HG03159 (cell line): ENCODE results near the gene CCSAP.
"Not testable (repeated sequence)": the region's sequence is repeated elsewhere in the genome, so short reads cannot be mapped to it uniquely, and the experiment has no call there.

Experiments used
- ATAC-seq: cut with Tn5 transposase; IDR thresholded peaks from one replicate; pipeline ENCODE4 v1.9.1; 2021; ENCODE audit warnings: mild to moderate bottlenecking, moderate library complexity; ENCODE audit not compliant: unreplicated experiment

The CCSAP gene

DNA sequence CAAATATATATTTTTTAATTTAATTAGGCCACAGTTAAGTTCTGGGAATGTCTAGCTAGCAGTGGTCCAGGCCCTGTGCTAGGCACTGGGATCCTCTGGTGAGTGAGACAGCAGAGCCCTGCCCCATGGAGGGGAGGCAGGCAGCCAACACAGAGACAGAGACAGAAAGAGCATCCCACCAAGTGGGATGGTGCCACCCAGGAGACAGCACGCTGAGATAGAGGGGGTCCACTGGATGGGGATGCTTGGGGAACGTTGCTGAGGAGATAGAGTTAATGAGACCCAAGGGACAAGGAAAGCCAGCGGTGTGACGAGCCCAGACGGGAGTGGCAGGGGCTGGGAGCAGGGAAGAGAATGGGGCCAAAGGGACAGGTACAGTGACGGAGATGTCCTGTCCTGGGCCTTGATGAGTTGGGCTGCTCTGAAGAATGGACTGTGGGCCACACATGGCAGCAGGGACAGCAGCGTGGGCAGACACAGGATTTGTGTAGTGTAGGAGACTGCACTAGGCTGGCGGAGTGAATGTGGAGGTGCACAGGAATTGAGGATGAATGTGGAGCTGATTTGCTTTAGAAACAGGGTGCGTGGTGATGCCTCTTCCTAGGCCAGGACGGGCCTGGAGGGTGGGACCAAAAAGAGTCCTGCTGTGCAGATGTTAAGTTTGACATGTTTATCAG, 49.2 kb downstream of the CCSAP start:
- ATAC-seq, result no peak

DNA sequence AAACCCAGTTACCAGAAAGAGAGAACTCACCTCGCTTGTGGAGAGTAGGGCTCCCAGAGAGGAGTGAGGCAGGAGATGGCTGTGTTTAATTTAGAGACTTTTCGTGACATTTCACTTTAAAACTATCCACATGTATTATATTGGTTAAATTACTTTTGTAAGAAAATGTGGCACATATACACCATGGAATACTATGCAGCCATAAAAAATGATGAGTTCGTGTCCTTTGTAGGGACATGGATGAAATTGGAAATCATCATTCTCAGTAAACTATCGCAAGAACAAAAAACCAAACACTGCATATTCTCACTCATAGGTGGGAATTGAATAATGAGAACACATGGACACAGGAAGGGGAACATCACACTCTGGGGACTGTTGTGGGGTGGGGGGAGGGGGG, 51.2 kb downstream of the CCSAP start:
- not testable (repeated sequence) for ATAC-seq

DNA sequence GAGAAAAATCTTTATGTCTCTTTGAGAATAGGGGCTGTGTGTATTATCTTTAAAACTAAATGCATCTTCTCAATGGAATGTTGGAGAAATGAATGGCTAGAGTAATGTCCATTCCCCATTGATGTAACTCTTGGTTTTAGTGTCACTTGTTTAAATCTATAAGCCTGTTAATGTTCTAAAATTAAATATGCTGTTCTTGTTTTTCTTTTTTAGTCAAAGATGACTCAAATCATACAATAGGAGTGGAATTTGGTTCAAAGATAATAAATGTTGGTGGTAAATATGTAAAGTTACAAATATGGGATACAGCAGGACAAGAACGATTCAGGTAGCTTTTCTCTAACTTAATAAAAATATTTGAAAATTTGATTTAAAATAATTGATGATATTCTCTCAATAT, 54.3 kb downstream of the CCSAP start:
- ATAC-seq, result no peak

DNA sequence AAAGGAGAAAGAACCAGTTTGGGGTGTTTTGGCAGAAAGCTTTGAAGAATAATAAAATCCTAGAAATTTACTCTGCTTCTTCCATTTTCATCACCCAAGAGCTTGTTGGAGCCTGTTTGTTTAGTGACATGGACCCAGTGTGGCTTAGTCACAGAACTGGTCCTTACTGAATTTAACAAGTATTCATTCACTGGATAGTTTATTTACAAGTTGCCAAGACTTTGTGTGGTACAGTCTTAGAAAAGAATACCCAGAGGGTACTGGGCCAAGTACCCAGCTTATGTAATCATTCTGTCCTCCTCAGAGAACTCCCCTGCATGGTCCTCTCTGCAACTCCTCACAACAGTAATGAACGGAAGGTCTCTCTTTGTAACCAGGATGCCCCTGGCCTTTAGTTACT, 55.6 kb downstream of the CCSAP start:
- ATAC-seq, result no peak

DNA sequence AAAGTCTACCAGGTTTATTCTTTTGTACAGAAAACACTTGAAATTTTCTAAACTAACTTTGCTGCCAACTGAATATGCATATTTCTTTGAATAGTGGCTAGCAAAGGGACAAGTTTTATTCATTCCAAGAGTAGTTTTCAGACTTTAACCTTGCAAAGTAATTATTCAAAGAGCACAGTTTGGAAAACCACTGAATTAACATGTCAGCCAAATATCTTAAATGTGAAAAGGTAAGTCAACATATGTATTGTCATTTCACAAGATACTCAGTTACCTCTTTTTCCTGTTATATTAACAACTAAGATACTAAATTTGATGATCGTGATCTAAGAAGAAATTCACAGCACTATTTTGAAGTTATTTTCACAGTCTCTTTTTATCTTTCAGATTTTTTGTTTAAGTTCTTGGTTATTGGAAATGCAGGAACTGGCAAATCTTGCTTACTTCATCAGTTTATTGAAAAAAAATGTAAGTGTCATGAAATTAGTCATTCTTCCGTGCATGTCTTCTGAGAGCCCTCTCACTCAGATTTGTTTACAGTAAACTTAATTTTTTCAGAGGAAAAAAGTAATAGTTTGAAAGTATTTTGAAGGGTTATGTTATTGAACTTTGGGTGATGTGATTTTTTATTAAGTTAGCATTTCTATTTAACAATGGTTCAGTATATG, 56.6 kb downstream of the CCSAP start:
- no peak for ATAC-seq

DNA sequence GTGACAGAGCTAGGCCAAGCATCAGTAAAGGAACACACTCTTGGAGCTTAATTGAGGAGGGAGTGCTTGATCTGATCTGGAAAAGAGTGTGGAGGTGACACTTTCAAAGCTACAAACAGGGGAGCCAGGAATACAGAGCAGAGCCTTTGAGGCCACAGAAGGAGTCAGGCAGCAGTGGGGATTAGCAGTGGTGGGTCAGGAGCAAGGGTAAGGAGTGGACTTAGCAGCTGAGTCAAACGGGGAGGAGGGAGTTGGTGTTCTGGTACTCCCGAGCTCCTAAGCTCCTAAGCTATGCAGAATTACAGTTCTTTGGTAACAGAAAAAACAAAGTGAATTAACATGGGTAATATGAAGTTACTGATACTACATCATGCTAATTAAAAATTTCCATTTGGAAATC, 57.4 kb downstream of the CCSAP start:
- no peak for ATAC-seq

DNA sequence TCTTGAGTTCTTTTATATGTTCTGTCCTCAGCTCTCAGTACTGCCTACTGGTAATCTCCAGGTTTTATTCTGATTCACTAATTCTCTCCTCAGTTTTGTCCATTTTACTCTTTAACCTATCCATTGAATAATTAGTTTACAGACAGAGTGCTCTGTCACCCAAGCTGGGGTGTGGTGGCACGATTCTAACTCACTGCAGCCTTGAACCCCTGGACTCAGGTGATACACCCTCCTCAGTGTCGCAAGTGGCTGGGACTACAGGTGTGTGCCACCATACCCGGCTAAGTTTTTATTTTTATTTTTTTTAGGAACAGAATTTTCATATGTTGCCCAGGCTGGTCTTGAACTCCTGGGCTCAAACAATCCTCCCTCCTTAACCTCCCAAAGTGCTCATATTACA, 58.0 kb downstream of the CCSAP start:
- no peak for ATAC-seq

DNA sequence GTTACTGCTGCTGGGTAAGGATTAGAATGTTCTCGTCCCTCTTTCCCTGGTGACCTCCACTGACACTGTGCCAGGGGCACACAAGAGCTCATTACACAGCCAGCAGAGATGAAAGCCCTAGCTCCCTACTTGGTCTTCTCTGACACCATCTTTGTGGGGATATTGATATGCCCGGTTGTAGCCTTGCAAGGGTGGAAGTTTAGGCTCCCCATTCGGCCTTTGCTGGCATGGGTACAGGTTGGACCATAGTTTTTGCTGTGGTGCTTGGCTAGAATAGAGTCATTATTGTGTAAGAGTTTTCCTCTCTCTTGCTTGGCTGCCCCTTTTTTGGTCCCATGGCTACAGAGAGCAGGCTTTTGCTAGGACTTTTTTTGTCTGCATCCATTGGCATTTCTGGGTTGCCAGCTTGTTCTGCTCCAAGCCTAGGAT, 59.6 kb downstream of the CCSAP start:
- ATAC-seq, result no peak

DNA sequence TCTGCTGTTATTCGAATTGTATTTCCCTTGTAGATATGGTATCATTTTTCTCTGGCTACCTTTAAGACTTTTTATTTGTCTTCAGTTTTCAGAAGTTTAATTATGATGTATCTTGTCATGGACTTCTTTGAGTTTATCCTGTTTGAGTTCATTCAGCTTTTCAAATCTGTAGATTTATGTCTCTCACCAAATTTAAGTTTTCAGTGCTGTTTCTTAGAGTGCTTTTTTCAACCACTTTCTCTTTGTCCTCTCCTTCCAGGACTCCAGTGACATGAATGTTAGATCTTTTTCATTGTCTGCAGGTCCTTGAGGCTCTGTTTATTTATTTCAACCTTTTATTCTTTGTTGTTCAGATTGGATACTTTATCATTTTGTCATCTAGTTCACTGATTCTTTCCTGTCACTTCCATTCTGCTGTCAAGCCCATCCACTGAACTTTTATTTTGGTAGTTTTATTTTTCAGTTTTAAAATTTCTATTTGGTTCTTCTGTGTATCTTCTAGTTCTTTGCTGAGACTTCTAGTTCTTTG, 60.5 kb downstream of the CCSAP start:
- ATAC-seq, result no peak

DNA sequence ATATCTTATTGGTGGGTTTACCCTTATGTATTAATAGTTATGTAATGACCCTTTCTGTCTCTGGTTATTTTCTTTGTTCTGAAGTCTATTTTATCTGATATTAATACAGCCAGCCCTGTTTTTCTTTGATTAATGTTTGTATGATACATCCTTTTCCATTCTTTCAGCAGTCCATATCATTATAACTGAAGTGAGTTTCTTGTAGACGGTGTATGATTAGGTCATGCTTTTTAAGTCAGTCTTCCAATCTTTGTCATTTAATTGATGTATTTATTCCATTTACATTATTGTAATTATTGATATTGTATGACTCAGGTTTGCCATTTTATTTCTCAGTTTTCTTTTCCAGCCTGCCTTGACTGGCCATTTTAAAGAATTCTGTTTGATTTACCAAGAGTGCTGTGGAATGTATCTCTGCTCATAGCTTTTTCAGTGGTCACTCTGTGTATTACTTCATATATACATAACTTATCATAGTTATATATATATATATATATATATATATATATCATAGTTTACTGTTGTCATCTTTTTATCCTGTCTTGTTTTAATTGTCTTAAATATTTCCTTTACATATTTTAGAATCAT, 61.4 kb downstream of the CCSAP start:
- ATAC-seq, result no peak

DNA sequence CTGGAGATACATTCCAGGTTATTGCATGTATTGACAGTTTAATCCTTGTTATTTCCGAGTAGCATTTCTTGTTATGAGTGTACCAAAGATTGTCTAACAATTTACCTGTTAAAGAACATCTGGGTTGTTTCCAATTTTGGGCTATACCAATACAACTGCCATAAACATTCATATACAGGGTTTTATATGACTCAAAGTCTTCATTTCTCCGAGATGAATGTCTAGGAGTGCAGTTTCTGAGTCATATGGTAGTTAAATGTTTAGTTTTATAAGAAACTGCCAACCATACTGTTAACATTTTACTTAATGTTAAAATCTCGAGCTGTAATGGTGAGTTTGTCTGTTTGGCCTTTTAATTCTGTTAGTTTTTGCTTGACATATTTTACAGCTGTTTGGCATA, 61.9 kb downstream of the CCSAP start:
- no peak for ATAC-seq

DNA sequence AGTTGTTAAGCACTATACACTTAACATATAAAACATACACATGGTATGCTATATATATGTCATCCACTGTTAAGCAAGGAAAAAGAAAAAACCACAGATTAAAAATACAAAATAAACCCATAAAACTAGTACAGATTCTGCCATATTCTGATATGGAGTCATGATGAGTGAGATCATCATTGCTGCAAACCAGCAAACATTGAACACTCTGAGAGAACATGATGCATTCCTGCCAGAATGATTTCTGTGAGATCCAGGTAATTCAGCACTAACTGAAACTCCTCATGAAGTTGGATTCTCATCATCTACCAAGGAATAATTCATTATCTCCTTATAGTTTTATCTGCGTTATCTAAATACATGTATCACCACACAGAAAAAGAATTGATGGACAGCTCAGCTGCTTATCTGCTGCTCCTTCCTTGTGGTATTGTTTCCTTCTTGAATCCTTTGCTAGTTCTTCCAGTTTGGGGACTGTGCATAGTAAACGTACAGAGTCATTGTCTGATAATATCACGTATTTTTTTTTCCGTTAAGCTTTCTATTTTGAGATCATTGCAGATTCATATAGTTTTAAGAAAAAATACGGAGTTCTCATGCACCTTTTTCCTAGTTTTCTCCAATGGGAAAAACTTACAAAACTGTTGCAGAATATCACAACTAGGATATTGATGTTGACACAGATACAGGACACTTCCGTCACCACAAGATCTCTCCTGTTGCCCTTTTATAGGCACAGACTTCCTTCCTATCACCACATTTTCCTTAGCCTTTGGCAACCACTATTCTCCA, 62.6 kb downstream of the CCSAP start:
- no peak for ATAC-seq

DNA sequence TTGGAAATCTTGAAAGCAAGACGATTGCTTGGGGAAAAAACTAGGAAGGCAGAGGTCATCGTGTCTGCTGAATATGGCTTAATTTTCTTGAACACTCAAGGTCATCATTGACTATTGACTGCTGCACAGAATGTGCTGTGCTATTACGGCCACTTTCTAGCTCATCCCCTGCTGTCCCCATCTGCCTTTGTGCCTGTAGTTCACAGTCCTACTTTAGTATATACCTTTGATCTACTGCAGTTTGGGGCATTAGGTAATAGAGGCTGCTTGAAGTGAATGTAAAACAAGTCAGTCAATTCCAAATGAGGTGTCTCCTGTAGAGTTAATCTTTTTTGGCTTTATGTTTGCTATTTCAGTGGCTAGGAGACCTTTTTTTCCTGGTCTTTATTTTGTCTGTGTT, 63.6 kb downstream of the CCSAP start:
- ATAC-seq, result no peak

DNA sequence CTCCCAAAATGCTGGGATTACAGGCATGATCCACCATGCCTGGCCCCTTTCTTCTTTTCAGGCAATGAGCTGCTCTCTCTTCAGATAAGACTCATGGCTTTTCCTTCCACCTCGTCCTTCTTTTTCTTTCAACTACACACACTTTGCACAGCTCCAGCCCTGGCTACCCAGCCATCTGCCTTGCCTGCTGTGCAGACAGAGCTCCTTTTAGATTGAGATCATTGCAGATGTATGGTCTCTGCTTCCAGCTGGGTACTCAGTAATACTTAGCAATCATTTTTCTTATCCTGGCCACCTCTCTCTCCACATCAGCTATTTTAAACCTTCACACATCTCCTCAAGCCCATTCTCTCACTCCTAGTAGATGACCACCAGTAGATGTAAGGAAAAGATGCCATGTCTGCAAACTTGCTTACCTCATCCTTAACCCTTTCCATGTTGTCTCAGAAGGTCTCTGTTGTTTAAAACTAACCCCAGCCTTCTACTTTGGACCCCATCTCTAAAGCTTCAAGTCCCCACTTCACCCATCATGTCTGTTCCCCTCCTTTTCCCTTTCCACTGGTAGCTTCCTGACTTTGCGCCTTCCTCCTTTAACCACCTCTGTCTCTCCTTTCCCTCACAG, 64.6 kb downstream of the CCSAP start:
- ATAC-seq, result no peak

DNA sequence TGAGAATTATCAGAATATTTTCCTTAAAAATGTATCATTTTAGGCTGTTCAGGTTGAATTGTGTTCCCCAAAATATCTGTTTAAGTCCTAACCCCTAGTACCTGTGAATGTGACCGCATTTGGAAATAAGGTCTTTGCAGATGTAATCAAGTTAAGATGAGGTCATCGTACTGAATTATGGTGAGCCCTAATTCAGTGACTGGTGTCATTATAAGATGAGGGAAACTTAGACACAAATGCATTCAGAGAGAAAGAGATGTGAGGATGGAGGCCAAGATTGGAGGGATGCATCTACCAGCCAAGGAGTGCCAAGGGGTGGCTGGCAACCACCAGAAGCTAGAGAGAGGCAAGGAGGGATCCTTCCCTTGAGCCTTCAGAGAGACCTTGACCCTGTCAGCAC, 67.8 kb downstream of the CCSAP start:
- ATAC-seq, result no peak

DNA sequence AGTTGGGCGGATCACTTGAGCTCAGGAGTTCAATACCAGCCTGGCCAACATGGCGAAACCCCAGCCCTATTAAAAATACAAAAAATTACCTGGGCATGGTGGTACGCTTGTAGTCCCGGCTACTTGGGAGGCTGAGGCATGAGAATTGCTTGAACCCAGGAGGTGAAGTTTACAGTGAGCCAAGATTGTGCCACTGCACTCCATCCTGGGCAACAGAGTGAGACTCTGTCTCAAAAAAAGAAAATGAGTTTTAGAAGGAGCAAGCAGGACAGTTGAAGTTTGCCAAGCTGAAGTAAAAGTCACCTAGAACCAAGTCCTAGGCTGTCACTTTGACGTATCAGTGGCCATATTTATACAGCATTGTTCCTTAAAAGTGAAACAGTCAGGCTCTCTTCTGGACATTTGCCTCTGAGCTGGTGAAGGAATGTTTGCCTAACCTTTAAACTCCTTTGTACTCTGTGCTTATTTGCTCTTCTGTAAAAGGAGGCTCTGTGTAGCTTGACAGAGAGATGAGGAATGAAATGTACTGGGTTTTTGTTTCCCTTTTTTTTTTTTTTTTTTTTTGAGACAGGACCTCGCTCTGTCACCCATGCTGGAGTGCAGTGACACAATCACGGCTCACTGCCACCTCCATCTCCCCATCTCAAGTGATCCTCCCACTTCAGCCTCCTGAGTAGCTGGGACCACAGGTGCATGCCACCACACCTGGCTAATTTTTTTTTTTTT, 69.2 kb downstream of the CCSAP start:
- ATAC-seq, result no peak

DNA sequence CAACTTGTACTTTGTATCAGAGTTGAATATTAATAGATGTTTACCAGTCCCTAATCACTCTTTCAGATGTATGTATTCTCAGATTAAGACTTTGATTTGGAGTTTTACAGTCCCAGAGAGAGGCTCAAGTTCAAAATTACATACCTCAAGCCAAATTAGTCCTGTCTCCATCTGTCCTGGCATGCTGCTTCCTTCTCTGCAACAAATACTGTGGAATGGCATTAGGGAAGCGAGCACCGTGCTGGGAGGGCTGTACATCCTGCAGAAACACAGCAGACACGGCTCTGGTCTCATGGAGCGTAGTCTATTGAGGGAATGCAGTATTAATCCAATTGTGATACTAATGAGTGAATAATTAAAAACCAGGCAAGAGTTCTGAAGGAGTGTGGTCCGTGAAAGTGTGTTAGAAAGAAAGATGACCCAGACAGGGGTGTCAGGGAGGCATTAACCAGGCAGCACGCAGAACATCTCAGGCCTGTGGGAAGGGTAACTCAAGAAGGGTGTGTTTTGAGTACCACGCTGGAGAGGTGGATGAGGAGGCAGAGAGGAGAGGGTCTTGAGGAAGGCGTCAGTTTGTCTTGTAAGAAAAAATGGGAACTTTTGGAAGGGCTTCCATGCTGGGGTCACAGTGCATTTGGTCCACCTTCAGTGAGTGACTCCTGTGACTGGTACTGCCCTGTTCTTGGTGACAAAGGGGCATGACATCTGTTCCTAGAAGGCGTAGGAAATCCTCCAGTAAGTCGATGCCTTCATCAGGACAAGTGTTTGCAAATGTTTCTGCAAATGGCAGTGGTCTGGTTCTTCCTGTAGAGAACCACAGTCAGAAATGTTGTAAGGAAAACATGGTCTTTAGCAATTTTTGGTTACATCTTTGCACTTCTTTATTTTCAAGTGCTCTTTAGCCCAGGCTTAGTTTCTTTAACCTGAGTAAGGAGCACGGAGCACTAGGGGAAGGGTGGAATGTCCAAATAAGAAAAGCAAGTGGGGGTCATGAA, 70.4 kb downstream of the CCSAP start:
- no peak for ATAC-seq

DNA sequence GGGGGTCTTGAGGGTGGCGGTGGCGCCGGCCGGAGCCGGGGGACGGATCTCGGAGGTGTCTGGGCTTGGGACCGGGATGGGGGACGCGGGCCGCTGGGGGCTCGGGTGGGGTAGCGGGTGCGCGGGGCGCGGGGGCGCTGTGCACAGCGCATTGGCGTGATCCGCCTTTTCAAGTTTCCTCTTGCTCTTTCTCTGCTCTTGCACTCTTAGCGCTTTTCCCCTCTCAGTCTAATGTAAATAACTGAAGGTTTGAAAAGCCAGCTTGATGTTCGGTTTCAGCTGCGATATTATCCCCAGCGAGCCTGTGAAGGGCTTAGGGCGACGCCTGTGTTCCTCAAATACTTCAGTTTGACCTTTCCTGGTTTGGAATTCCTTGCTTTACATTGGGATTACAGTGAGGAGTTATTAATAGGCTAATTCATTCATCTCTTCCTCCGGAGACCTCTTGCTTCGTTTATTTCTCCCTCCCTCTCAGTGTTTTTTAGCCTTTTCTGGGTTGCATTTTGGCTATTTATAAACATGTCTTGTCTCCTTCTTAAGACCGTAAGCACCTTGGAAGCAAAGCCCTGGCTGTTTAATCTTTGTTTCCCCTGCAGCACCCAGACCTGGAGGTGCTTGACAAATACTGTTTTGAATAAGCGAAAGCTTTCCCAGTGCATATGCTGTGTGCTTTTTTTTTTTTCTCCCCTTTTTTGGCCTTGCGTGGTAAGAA, 71.2 kb downstream of the CCSAP start:
- ATAC-seq, result peak; percentile 43
